Stimulated activated CD4-positive, alpha-beta T cell treated with anti-CD3 and anti-CD28 coated beads, Interleukin-1b, Interleukin-23, amount 100 ng/mL, for 48 hours (primary cell): ENCODE data around the gene RUNDC1.
"Not testable (repeated sequence)": the region's sequence is repeated elsewhere in the genome, so short reads cannot be mapped to it uniquely, and the experiment has no call there.

ENCODE experiments used
- DNase-seq: peaks from one replicate; pipeline ENCODE4 v3.0.0-alpha.2; 2020

Gene RUNDC1

GRCh38 chr17:42992872-42993271 is 12.5 kb downstream of the RUNDC1 start:
- no peak for DNase-seq

GRCh38 chr17:42993913-42994312 is 13.5 kb downstream of the RUNDC1 start:
- DNase-seq = not testable (repeated sequence)

GRCh38 chr17:42997390-42997983 is 17.1 kb downstream of the RUNDC1 start:
- DNase-seq = no peak

- DNase-seq = peak; percentile 98
Observed at GRCh38 chr17:42997984-42998938, 17.9 kb downstream of the RUNDC1 start, which contains the start of gene RPL27. RPL27 (plus strand) TSS chr17:42998419; CDS start chr17:42998751, 332 bp downstream.

- no peak for DNase-seq
Observed at GRCh38 chr17:42999003-42999525, 18.7 kb downstream of the RUNDC1 start.

GRCh38 chr17:43000894-43001293 is 20.5 kb downstream of the RUNDC1 start:
- not testable (repeated sequence) for DNase-seq

GRCh38 chr17:43003542-43004172 is 23.3 kb downstream of the RUNDC1 start:
- DNase-seq = no peak

- peak; percentile 87 for DNase-seq
Observed at GRCh38 chr17:43006639-43007551, 26.5 kb downstream of the RUNDC1 start, which contains the start of gene IFI35. IFI35 (plus strand) TSS chr17:43006784; CDS start chr17:43006948, 164 bp downstream.

- DNase-seq = no peak
Observed at GRCh38 chr17:43010667-43011308, 30.4 kb downstream of the RUNDC1 start.

GRCh38 chr17:43011728-43012472 is 31.5 kb downstream of the RUNDC1 start:
- DNase-seq = no peak

- DNase-seq = no peak
Observed at GRCh38 chr17:43013296-43013695, 32.9 kb downstream of the RUNDC1 start.

- no peak for DNase-seq
Observed at GRCh38 chr17:43014020-43014648, 33.8 kb downstream of the RUNDC1 start.

- no peak for DNase-seq
Observed at GRCh38 chr17:43014649-43015542, 34.5 kb downstream of the RUNDC1 start.

- no peak for DNase-seq
Observed at GRCh38 chr17:43015579-43015978, 35.2 kb downstream of the RUNDC1 start.

GRCh38 chr17:43016216-43016615 is 35.9 kb downstream of the RUNDC1 start:
- DNase-seq = no peak

- DNase-seq = no peak
Observed at GRCh38 chr17:43018008-43018853, 37.9 kb downstream of the RUNDC1 start.

- DNase-seq = no peak
Observed at GRCh38 chr17:43018932-43019331, 38.6 kb downstream of the RUNDC1 start.

- no peak for DNase-seq
Observed at GRCh38 chr17:43019418-43019817, 39.1 kb downstream of the RUNDC1 start.
